ENCODE data around the gene POLR2C. TPM values are rescaled to one million over a fixed set of nuclear protein-coding genes. Genes with fewer than 3 reads are reported as not detected.
A peak's percentile ranks its signal among the peaks of the same experiment; 100 is the strongest.

Gene POLR2C
- total and polyA plus RNA-seq, 9 donors, result 54.9 to 96.9 (median 68.9) TPM

DNA sequence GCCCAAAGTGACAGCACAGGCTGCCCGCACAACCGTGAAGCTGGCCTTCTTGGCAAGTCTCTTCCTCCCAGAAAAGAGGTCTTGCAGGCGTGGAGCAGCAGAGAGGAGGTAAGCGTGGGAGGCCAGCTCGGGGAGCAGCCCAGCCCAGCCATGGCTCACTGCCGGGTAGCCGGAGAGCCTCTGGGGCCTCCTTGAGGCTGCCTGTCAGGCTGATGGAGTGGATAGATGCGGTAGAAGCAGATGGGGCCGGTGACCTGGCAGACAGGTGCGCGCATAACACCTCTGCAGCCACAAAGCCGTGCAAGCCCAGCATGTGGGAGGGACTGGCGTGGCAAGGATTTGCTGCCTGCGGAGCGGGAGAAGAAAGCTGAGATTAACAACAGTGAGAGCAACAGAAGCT is 40.9 kb downstream of the POLR2C start:
- Histone ChIP-seq H3K27me3 (no peaks in the 10 kb centered on the region), H3K9me3 (no peaks in the 10 kb centered on the region), H3K36me3 (no peaks in the 10 kb centered on the region), H3K4me1 (ENCODE audit: insufficient read depth) (no peaks in the 10 kb centered on the region), H3K4me3 (no peak overlapping the region), H3K27ac (no peak overlapping the region)
- TF ChIP-seq EP300 (IDR thresholded peaks at IDR 0.05) (no peak), POLR2A (IDR thresholded peaks at IDR 0.05) (no peak)
- TF ChIP-seq, protein P1, sequence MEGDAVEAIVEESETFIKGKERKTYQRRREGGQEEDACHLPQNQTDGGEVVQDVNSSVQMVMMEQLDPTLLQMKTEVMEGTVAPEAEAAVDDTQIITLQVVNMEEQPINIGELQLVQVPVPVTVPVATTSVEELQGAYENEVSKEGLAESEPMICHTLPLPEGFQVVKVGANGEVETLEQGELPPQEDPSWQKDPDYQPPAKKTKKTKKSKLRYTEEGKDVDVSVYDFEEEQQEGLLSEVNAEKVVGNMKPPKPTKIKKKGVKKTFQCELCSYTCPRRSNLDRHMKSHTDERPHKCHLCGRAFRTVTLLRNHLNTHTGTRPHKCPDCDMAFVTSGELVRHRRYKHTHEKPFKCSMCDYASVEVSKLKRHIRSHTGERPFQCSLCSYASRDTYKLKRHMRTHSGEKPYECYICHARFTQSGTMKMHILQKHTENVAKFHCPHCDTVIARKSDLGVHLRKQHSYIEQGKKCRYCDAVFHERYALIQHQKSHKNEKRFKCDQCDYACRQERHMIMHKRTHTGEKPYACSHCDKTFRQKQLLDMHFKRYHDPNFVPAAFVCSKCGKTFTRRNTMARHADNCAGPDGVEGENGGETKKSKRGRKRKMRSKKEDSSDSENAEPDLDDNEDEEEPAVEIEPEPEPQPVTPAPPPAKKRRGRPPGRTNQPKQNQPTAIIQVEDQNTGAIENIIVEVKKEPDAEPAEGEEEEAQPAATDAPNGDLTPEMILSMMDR (IDR thresholded peaks at IDR 0.05), result no peak
- peak in 1 of 5 donors; percentile 59 for DNase-seq
- 25 to 35% (median 26%) methylated on average over 15 of the region's 15 CpGs for WGBS, 3 donors
- intact Hi-C loops (cut with DNase I), result no loop called here

DNA sequence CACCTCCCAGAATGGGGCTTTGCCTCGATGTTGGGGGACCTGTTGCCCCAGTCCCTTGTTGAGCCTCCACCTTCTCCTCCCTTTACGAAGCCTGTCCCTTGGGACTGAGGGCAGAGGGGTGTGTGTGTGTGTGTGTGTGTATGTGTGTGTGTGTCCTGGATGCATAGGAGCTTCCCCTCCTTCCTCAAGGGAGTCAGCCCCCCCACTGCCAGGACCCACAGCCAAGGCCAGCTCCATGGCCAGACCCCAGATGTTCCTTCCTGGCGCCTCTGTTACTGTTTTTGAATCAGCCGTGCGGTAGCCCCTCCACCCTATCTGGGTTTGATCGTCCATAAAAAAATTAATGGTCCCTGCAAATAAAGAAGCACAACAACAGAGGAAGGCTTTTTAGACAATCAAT is 41.5 kb downstream of the POLR2C start:
- no peak for DNase-seq
- H3K4me3 ChIP-seq, result no peak overlapping the region
- no peaks in the 10 kb centered on the region for H3K4me1 ChIP-seq (ENCODE audit: insufficient read depth)
- WGBS, 3 donors, result 33 to 39% (median 36%) methylated on average over 6 of the region's 6 CpGs
- H3K9me3 ChIP-seq, result no peaks in the 10 kb centered on the region
- no peaks in the 10 kb centered on the region for H3K27me3 ChIP-seq
- H3K27ac ChIP-seq, result no peak overlapping the region
- intact Hi-C loops (cut with DNase I), result no loop called here
- no peak for TF ChIP-seq EP300 (IDR thresholded peaks at IDR 0.05)
- no peak for TF ChIP-seq POLR2A (IDR thresholded peaks at IDR 0.05)
- TF ChIP-seq, protein P1 (IDR thresholded peaks at IDR 0.05), result no peak
- no peaks in the 10 kb centered on the region for H3K36me3 ChIP-seq

DNA sequence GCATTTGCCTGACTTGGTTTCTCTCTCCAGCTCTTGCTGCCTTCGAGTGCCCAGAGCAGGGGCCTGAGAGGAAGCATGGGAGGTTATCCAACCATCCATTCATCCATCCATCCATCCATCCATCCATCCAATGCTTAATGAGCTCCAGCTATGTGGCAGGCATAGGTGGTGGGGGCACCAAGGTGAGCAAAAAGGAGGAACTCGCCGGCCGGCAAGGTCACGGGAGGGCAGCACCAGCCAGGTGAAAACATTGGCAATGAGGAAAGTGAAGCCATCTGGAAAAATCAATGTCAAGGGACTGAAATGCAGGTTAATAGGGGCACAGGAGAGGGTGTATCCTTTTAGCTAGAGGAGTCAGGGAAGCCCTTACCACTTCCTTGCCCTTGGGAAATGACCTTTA is 42.0 kb downstream of the POLR2C start:
- Histone ChIP-seq H3K4me1 (ENCODE audit: insufficient read depth) (no peaks in the 10 kb centered on the region), H3K4me3 (no peak overlapping the region), H3K27me3 (no peaks in the 10 kb centered on the region), H3K9me3 (no peaks in the 10 kb centered on the region), H3K27ac (no peak overlapping the region), H3K36me3 (no peaks in the 10 kb centered on the region)
- intact Hi-C loops (cut with DNase I), result no loop called here
- TF ChIP-seq, protein P1 (IDR thresholded peaks at IDR 0.05), result no peak
- TF ChIP-seq EP300 (IDR thresholded peaks at IDR 0.05) (no peak), POLR2A (IDR thresholded peaks at IDR 0.05) (no peak)
- DNase-seq, result no peak
- WGBS, 3 donors, result 72 to 83% (median 73%) methylated on average over 5 of the region's 5 CpGs

DNA sequence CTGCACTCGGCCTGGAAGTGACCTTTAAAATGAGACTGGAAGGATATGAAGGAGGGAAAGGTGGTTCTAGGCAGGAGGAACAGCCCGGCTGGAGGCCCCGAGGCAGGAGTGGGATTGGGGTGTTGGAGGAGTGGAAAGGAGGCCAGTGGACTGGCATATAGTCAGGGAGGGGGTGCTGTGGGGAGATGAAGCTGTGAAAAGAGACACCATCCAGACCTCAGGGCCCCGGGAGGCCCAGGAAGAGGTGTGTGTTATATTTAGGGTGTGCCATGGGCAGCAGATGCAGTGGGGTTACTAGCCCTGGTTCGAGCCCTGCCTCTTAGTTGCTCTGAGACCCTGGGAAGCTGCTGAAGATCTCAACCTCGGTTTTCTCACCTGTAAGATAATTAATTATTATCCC is 42.7 kb downstream of the POLR2C start:
- no peaks in the 10 kb centered on the region for H3K4me1 ChIP-seq (ENCODE audit: insufficient read depth)
- TF ChIP-seq EP300 (IDR thresholded peaks at IDR 0.05), result no peak
- TF ChIP-seq, protein P1 (IDR thresholded peaks at IDR 0.05), result no peak
- TF ChIP-seq POLR2A (IDR thresholded peaks at IDR 0.05), result no peak
- no peak overlapping the region for H3K27ac ChIP-seq
- WGBS, 3 donors, result 82 to 89% (median 82%) methylated on average over 6 of the region's 6 CpGs
- H3K27me3 ChIP-seq, result no peaks in the 10 kb centered on the region
- H3K36me3 ChIP-seq, result no peaks in the 10 kb centered on the region
- H3K4me3 ChIP-seq, result no peak overlapping the region
- intact Hi-C loops (cut with DNase I), result no loop called here
- H3K9me3 ChIP-seq, result no peaks in the 10 kb centered on the region
- no peak for DNase-seq
